Rectal smooth muscle tissue (tissue), 1 donor: ENCODE results near the gene LPAR2.

Source experiments
- H3K27ac ChIP-seq: one replicate; pipeline ENCODE4 v1.7.0; 2013; ENCODE audit warnings: low read depth, low read length, inconsistent platforms
- H3K27me3 ChIP-seq: one replicate; pipeline ENCODE4 v1.7.0; 2013; ENCODE audit warnings: low read length; ENCODE audit not compliant: control insufficient read depth, insufficient read depth
- H3K36me3 ChIP-seq: one replicate; pipeline ENCODE4 v1.7.0; 2013; ENCODE audit warnings: low read length; ENCODE audit not compliant: control insufficient read depth, insufficient read depth
- H3K4me1 ChIP-seq: one replicate; pipeline ENCODE4 v1.7.0; 2013; ENCODE audit warnings: low read length; ENCODE audit not compliant: control insufficient read depth, insufficient read depth
- H3K4me3 ChIP-seq: one replicate; pipeline ENCODE4 v1.7.0; 2013; ENCODE audit warnings: low read length
- H3K9ac ChIP-seq: one replicate; pipeline ENCODE4 v1.7.0; 2013; ENCODE audit warnings: low read length

The LPAR2 gene

DNA sequence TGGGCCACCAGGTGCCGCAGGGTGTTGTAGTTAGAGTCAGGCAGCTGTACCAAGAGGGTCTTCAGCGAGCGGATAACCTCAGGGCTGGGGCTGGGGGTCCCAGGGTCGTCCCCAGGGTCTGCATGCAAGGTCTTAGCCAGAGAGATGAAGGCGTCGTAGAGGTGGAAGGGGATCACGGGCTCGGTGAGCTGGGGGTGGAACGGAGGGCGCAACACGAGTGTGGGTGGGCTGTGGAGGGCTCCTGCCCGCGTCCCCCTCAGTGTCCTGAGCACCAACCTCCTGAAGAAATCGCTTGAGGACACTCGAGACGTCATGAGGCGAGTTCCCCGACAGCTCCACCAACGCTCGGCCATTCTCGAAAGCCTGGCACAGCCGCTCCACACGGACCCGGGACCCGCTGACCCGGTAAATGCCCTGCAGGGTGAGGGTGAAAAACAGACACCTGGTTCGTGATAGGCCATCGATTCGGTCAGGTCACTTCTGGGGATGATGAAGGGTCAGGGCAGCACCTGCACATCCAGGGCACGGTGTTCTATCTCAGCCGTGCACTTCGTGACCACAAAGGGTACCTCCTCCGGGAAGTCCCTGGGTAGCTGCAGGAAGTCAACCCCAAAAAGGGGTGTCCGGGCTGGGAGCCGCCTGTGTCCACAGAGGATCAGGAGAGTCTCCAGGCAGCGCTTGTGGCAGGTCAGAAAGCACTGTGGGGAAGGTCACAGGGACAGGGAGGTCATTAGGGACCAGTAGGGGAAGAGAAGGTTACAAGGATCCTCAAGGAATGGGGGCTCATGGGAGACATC, 6.7 kb upstream of the LPAR2 start:
- H3K36me3 ChIP-seq: peaks cover 16% of the 10 kb centered on the region
- no peak overlapping the region for H3K27ac ChIP-seq
- H3K4me1 ChIP-seq: no peaks in the 10 kb centered on the region
- H3K9ac ChIP-seq: no peak overlapping the region
- H3K4me3 ChIP-seq: no peak overlapping the region
- H3K27me3 ChIP-seq: no peaks in the 10 kb centered on the region

DNA sequence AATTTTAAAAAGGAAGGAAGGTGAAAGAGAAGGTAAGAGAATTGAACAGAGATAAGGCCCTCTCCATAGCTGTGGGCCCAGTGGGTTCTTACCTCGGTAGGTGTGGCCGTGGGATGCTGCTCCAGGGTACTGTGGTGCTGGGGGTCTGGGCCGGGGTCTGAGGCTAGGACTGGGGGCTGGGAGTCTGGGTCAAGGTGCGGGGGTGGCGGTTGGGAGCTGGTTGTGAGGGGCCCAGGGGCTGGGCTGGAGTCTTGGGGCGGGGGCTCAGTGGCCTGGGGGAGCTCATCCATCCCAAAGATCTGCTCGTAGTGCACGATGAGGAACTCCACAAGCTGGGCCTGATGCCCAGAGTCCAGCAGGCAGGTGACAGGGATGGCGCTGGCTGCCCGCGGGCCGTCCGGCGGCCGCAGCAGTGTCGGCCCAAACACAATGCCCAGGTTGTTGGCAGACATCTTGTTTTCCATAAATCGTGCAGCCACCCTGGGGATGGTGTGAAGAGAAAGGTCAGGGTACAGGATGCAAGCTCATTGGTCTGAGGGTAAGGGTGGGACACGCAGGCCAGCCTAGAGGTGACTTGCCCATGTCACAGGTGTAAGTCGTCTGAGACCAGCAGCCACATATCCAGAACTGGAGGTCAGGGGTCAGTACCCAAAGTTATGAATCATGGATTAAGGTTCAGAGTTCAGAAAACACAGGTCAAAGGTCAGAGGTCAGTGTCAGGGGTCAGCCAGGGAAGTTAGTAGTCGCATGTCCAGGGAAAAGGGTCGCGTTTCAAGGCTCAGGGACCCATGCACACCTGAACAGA, 5.9 kb upstream of the LPAR2 start:
- H3K4me3 ChIP-seq: no peak overlapping the region
- no peak overlapping the region for H3K27ac ChIP-seq
- peaks cover 16% of the 10 kb centered on the region for H3K36me3 ChIP-seq
- H3K9ac ChIP-seq: no peak overlapping the region
- H3K4me1 ChIP-seq: no peaks in the 10 kb centered on the region
- no peaks in the 10 kb centered on the region for H3K27me3 ChIP-seq

DNA sequence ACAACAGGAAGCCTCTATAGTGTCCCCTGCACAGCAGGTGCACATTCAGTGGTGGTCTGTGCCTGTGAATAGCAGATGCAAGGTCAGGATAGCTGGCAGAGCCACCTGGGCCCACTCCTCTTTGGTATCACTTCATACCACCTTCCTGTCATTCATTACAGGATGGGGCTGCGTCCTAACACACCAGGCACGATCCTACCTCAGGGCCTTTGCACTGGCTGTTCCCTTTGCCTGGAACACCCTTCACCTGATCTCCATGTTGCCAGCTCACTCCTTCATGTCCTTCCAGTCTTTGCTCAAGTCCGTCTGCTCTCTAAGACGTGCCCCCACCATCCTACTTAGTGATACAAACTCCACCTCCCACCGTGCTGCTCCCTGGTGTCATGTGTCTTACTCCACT, 4.6 kb upstream of the LPAR2 start:
- no peak overlapping the region for H3K9ac ChIP-seq
- H3K27ac ChIP-seq: no peak overlapping the region
- peaks cover 16% of the 10 kb centered on the region for H3K36me3 ChIP-seq
- H3K4me1 ChIP-seq: no peaks in the 10 kb centered on the region
- H3K27me3 ChIP-seq: no peaks in the 10 kb centered on the region
- no peak overlapping the region for H3K4me3 ChIP-seq

DNA sequence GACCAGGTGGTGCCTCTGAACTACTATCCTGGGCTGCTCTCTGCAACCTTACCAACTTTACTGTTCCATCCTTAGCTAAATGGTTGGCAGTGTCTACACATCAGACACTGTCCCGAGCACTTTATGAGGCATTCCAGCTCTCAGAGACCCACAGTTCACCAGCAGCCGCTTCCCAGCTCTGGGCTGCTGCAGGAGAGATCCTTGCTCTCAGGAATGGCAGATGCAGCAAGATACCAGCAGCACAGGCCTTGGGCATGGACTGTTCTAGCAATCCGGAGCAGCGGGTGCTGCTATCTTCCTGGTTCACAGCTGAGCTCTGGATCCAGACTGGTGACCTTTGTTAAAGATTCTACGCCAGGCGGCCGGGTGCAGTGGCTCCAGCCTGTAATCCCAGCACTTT, 3.3 kb upstream of the LPAR2 start:
- Histone ChIP-seq H3K9ac (no peak overlapping the region), H3K27ac (no peak overlapping the region), H3K4me3 (no peak overlapping the region), H3K36me3 (peaks cover 12% of the 10 kb centered on the region), H3K27me3 (no peaks in the 10 kb centered on the region), H3K4me1 (no peaks in the 10 kb centered on the region)

DNA sequence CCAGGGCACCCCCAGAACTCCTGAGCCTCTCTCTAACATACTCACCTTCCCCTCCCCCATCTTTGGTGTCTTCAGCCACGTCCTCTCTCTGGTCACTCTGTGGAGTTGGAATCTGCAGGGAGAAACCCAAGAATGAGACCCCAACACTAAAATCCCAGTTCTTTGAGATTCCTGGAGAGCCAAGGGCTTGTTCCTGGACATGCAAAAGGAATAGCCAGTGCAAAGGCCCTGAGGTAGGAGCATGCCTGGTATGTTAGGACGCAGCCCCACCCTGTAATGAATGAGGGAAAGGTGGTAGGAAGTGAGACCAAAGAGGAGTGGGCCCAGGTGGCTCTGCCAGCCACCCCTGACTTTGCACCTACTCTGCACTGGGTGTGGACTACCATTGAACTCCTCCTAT, 2.4 kb upstream of the LPAR2 start:
- H3K36me3 ChIP-seq: peaks cover 9% of the 10 kb centered on the region
- H3K27me3 ChIP-seq: no peaks in the 10 kb centered on the region
- H3K4me3 ChIP-seq: no peak overlapping the region
- H3K27ac ChIP-seq: no peak overlapping the region
- no peaks in the 10 kb centered on the region for H3K4me1 ChIP-seq
- H3K9ac ChIP-seq: no peak overlapping the region

DNA sequence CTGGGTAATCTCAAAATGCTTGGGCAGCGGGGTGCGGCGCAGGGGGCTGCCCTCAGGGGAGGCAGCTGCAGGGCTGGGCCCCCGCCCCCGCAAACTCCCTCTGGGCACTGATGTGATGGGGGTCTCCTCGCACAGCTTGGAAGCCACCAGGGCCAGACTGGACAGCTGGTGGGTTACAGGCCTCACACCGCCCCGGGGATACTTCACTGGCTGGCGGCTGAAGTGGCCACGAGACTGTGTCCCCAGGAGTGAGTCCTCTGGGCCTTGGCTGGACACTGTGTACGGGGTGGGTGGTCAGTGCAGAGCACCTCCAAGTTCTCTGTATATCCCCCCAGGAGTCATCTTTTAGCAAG, 2.0 kb upstream of the LPAR2 start:
- no peak overlapping the region for H3K9ac ChIP-seq
- peaks cover 5% of the 10 kb centered on the region for H3K36me3 ChIP-seq
- no peak overlapping the region for H3K27ac ChIP-seq
- no peak overlapping the region for H3K4me3 ChIP-seq
- H3K27me3 ChIP-seq: no peaks in the 10 kb centered on the region
- H3K4me1 ChIP-seq: no peaks in the 10 kb centered on the region

DNA sequence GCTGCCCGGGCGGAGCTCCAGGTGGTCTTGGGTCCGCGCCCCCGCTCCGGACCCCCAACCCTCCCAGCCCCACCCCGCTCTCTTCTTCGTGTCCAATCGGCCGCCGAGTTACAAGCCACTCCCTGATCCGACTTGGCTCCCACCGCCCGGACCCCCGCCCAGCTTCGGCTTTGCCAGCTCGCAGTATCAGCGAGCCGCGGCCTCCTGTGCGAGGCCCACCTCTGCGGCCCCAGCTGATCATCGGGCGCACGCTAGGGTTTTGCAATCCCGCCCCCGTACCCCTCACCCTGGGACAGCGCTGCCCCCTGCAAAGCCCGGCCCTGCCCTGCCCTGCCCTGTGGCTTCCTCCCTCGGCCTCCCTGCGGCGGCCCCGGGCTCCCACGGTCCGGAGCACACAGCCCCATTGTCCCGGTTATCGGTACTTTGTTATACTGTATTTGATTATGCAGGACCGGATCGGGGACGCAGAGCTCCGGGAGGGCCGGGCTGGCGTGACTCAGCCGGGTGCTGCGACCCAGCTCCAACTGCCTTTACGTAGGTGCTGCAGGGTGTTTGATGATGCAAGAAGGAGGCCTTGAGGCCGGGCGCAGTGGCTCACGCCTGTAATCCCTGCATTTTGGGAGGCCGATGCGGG, 598 bp upstream of the LPAR2 start:
- Histone ChIP-seq H3K4me1 (no peaks in the 10 kb centered on the region), H3K27me3 (no peaks in the 10 kb centered on the region), H3K9ac (no peak overlapping the region), H3K4me3 (peak overlapping the region; percentile 36), H3K27ac (no peak overlapping the region), H3K36me3 (peaks cover 2% of the 10 kb centered on the region)

DNA sequence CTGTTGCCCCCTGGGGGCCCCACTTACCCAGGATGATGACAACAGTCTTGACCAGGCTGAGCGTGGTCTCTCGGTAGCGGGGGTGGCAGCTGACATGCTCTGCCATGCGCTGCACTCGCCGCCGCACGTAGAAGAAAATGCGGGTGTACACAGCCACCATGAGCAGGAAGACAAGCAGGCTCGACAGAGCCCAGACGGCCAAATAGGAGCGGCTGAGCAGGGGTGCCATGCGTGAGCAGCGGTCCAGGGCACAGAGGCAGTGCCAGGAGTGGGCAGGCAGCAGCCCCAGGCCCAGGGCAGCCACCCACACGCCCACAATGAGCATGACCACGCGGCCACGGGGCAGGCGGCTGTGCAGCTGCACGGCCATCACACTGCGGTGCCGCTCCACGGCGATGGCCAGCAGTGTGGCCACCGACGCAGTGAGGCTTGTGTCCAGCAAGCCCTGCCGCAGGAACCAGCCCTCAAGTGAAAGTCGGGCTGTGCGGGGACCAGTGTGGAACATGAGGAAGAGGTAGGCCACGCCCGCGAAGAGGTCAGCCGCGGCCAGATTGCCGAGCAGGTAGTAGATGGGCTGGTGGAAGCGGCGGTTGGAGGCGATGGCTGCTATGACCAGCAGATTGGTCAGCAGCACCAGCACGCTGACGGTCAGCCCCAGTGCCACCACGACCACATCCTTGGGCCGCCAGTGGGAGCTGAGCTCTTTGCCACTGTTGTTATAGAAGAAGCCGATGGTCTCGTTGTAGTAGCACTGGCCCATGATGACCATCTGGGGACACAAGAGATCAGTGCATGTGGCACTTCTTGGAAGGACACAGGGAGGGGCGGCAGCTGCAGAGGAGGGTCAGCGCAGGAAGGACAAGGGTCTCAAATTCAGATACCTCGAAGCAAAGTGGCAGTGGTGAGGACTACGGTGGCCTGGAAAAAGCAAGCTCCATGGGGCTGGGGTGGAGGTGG, 1.2 kb downstream of the LPAR2 start:
- H3K36me3 ChIP-seq: no peaks in the 10 kb centered on the region
- H3K4me3 ChIP-seq: no peak overlapping the region
- H3K27ac ChIP-seq: no peak overlapping the region
- no peak overlapping the region for H3K9ac ChIP-seq
- H3K27me3 ChIP-seq: no peaks in the 10 kb centered on the region
- H3K4me1 ChIP-seq: no peaks in the 10 kb centered on the region

DNA sequence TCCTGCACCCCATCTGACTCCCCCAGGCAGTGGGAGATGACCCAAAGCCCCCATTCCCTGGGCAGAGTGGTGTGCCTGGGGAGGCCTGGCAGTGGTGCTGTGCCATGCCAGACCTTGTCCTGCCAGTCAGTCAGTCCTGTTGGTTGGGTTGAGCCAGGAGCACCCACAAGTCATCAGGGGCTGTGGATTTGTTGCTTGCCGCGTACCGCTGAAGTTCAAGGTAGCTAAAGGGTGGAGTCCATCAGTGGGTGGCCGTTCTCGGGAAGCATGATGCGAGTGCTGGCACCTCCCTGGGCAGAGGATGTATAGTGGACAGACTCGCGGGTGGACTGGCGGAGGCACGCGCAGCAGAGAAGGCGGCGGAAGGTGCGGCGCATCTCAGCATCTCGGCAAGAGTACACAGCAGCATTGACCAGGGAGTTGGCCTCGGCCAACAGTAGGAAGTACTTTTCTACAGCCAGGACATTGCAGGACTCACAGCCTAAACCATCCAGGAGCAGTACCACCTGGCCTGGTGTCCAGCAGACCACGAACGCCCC, 3.9 kb downstream of the LPAR2 start:
- Histone ChIP-seq H3K36me3 (no peaks in the 10 kb centered on the region), H3K9ac (no peak overlapping the region), H3K4me1 (no peaks in the 10 kb centered on the region), H3K27me3 (no peaks in the 10 kb centered on the region), H3K27ac (no peak overlapping the region), H3K4me3 (no peak overlapping the region)

DNA sequence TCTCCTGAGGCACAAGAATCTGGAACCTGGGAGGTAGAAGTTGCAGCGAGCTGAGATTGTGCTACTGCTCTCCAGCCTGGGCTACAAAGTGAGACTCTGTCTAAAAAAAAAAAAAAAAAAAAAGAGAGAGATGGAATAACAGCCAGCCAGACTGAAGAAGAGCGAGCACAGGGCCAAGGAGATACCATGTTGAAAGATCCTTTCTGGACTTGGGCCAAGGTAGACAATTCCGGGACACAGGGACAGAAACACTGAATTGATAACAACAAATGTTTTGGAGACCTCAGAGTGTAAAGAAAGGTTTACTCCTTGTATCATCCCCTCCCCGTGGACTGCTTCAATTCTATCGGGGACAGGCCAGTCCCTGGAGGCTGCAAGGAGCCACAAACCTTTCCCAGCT, 4.6 kb downstream of the LPAR2 start:
- Histone ChIP-seq H3K4me3 (no peak overlapping the region), H3K27me3 (no peaks in the 10 kb centered on the region), H3K9ac (no peak overlapping the region), H3K36me3 (no peaks in the 10 kb centered on the region), H3K27ac (no peak overlapping the region), H3K4me1 (no peaks in the 10 kb centered on the region)

DNA sequence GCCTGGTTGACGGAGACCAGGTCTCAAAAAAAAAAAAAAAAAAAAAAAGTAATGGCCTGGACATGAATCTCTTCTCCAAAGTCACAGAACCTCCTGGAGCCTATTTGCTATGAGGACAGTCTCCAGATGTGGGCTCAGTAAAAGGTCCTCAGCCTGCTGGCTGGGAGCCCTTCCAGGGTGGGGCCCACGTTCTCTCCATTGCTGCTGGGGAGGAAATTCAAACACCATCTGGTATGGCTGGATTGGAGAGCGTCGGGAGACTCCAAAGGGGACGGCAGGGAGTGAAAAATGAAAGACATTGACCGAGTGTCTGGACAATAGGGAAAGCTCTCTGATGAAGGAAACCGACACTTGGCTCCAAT, 8.2 kb downstream of the LPAR2 start:
- Histone ChIP-seq H3K9ac (no peak overlapping the region), H3K27me3 (no peaks in the 10 kb centered on the region), H3K36me3 (no peaks in the 10 kb centered on the region), H3K27ac (no peak overlapping the region), H3K4me3 (no peak overlapping the region), H3K4me1 (no peaks in the 10 kb centered on the region)
